HEK293 (cell line): Measurements from ENCODE around the gene ZSCAN4.

Source experiments
- CTCF ChIA-PET: fragments of 350-600 bp; formaldehyde crosslinking; extraction: SDS; loops from one replicate; lab custom pipeline; 2021; ENCODE audit warnings: antibody characterized with exemption; lab: Yijun Ruan, JAX
- POLR2A ChIA-PET: fragments of 300-600 bp; formaldehyde crosslinking; extraction: SDS; loops from one replicate; lab custom pipeline; 2020; ENCODE audit warnings: antibody characterized with exemption, inconsistent platforms; lab: Yijun Ruan, JAX
- H3K27ac ChIP-seq: fragments of 200-500 bp; sonication (Bioruptor generic); 2 replicates; pipeline ENCODE4 v1.5.1; 2014; ENCODE audit warnings: low read depth, low read length, control low read depth, inconsistent platforms; ENCODE audit errors: extremely low read depth
- H3K36me3 ChIP-seq, 2 experiments: fragments of 200-500 bp in 1 of 2; sonication (Bioruptor generic) in 1 of 2; 1 replicate in 1 of 2; 2 replicates in 1 of 2; pipeline ENCODE4 v1.5.1; 2014 to 2017; ENCODE audit warnings: inconsistent platforms in 2 of 2, low read length in 2 of 2; ENCODE audit not compliant: control insufficient read depth in 2 of 2, insufficient read depth in 1 of 2
- H3K4me1 ChIP-seq: fragments of 200-500 bp; sonication (Bioruptor generic); 2 replicates; pipeline ENCODE4 v1.5.1; 2014; ENCODE audit warnings: mild to moderate bottlenecking, low read length, inconsistent platforms; ENCODE audit not compliant: control insufficient read depth, insufficient read depth
- H3K4me3 ChIP-seq: 2 replicates; pipeline ENCODE4 v1.5.1; 2011; ENCODE audit warnings: low read depth, mild to moderate bottlenecking, control low read depth, low read length, moderate library complexity
- H3K9me3 ChIP-seq: fragments of 200-500 bp; sonication (Bioruptor generic); 2 replicates; pipeline ENCODE4 v1.5.1; 2014; ENCODE audit warnings: low read depth, low read length, inconsistent platforms; ENCODE audit not compliant: control insufficient read depth, insufficient read depth
- IKZF3 ChIP-seq: fragments of 450-650 bp; IDR thresholded peaks from 2 replicates; pipeline ENCODE4 v1.5.0; 2018; ENCODE audit warnings: missing biosample characterization, mild to moderate bottlenecking, missing genetic modification characterization, moderate library complexity
- SALL2 ChIP-seq: fragments of 450-650 bp; formaldehyde crosslinking; IDR thresholded peaks from 2 replicates; pipeline ENCODE4 v1.5.0; 2017; ENCODE audit warnings: missing biosample characterization, mild to moderate bottlenecking, missing genetic modification characterization, borderline replicate concordance
- SETDB1 ChIP-seq: IDR thresholded peaks from one replicate; pipeline ENCODE4 v1.6.1; 2017; ENCODE audit warnings: mild to moderate bottlenecking, low read length, moderate library complexity, mixed read lengths; ENCODE audit not compliant: insufficient read length
- ZBTB1 ChIP-seq: fragments of 450-650 bp; formaldehyde crosslinking; IDR thresholded peaks from 2 replicates; pipeline ENCODE4 v1.5.1; 2016; ENCODE audit warnings: missing biosample characterization, missing genetic modification characterization
- ZBTB7A ChIP-seq: fragments of 450-650 bp; formaldehyde crosslinking; IDR thresholded peaks from 2 replicates; pipeline ENCODE4 v1.5.1; 2016; ENCODE audit warnings: low read depth, missing biosample characterization, missing genetic modification characterization
- ZFP3 ChIP-seq: fragments of 450-650 bp; formaldehyde crosslinking; IDR thresholded peaks from 2 replicates; pipeline ENCODE4 v1.5.1; 2016; ENCODE audit warnings: low read depth, missing biosample characterization, missing genetic modification characterization
- ZNF157 ChIP-seq: fragments of 450-650 bp; formaldehyde crosslinking; IDR thresholded peaks from 2 replicates; pipeline ENCODE4 v1.5.1; 2016; ENCODE audit warnings: missing biosample characterization, missing genetic modification characterization
- ZNF16 ChIP-seq: fragments of 450-650 bp; formaldehyde crosslinking; IDR thresholded peaks from 2 replicates; pipeline ENCODE4 v1.5.1; 2016; ENCODE audit warnings: low read depth, missing biosample characterization, missing genetic modification characterization
- ZNF214 ChIP-seq: fragments of 450-650 bp; formaldehyde crosslinking; IDR thresholded peaks from 2 replicates; pipeline ENCODE4 v1.5.1; 2017; ENCODE audit warnings: missing biosample characterization, mild to moderate bottlenecking, missing genetic modification characterization, borderline replicate concordance
- ZNF239 ChIP-seq: fragments of 450-650 bp; formaldehyde crosslinking; IDR thresholded peaks from 2 replicates; pipeline ENCODE4 v1.5.1; 2016; ENCODE audit warnings: missing biosample characterization, missing genetic modification characterization
- ZNF248 ChIP-seq: fragments of 450-650 bp; formaldehyde crosslinking; IDR thresholded peaks from 2 replicates; pipeline ENCODE4 v1.5.1; 2017; ENCODE audit warnings: missing biosample characterization, missing genetic modification characterization
- ZNF350 ChIP-seq: fragments of 450-650 bp; formaldehyde crosslinking; IDR thresholded peaks from 2 replicates; pipeline ENCODE4 v1.5.0; 2017; ENCODE audit warnings: missing biosample characterization, mild to moderate bottlenecking, missing genetic modification characterization
- ZNF426 ChIP-seq: fragments of 450-650 bp; formaldehyde crosslinking; IDR thresholded peaks from 2 replicates; pipeline ENCODE4 v1.5.1; 2017; ENCODE audit warnings: missing biosample characterization, missing genetic modification characterization, mild to moderate bottlenecking, inconsistent platforms, moderate library complexity
- ZNF544 ChIP-seq: fragments of 450-650 bp; formaldehyde crosslinking; IDR thresholded peaks from 2 replicates; pipeline ENCODE4 v1.5.0; 2017; ENCODE audit warnings: missing biosample characterization, missing genetic modification characterization
- ZNF621 ChIP-seq: fragments of 450-650 bp; formaldehyde crosslinking; IDR thresholded peaks from 2 replicates; pipeline ENCODE4 v1.5.1; 2017; ENCODE audit warnings: missing biosample characterization, missing genetic modification characterization
- ZNF701 ChIP-seq: fragments of 450-650 bp; formaldehyde crosslinking; IDR thresholded peaks from 2 replicates; pipeline ENCODE4 v1.5.1; 2016; ENCODE audit warnings: missing biosample characterization, missing genetic modification characterization
- ZNF791 ChIP-seq: fragments of 450-650 bp; formaldehyde crosslinking; IDR thresholded peaks from 2 replicates; pipeline ENCODE4 v1.5.1; 2016; ENCODE audit warnings: missing biosample characterization, missing genetic modification characterization
- ZNF830 ChIP-seq: fragments of 450-650 bp; IDR thresholded peaks from 2 replicates; pipeline ENCODE4 v1.5.0; 2018; ENCODE audit warnings: missing biosample characterization, missing genetic modification characterization, low read depth, mild to moderate bottlenecking, moderate library complexity
- ZSCAN23 ChIP-seq: fragments of 450-650 bp; formaldehyde crosslinking; IDR thresholded peaks from 2 replicates; pipeline ENCODE4 v1.5.1; 2016; ENCODE audit warnings: missing biosample characterization, missing genetic modification characterization
- TF ChIP-seq, protein P1 (sequence below): fragments of 450-650 bp; formaldehyde crosslinking; IDR thresholded peaks from 2 replicates; pipeline ENCODE4 v1.5.1; 2016; ENCODE audit warnings: missing biosample characterization, missing genetic modification characterization
- TF ChIP-seq, protein P2 (sequence below): fragments of 450-650 bp; formaldehyde crosslinking; IDR thresholded peaks from 2 replicates; pipeline ENCODE4 v1.5.1; 2016; ENCODE audit warnings: missing biosample characterization, missing genetic modification characterization
- TF ChIP-seq, protein P3 (sequence below): fragments of 450-650 bp; formaldehyde crosslinking; IDR thresholded peaks from 2 replicates; pipeline ENCODE4 v1.5.1; 2016; ENCODE audit warnings: missing biosample characterization, missing genetic modification characterization, borderline replicate concordance

Gene ZSCAN4

DNA sequence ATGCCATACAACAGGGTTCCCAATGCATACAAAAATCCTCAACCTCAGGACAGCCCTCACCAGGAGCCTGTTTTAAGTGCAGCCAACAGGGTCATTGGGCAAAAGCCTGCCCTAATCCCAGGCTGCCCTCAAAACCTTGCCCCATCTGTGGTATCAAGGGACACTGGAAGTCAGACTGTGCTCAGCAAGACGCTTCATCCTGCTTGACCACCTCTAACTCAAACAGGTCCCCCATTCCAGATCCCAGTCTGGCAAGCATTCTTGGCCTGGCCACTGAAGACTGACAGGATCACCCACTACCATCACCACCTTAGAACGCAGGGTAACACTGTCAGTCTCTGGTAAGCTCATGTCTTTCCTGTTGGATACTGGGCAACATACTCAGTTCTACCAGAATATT lies 15.0 kb upstream of the ZSCAN4 start:
- Histone ChIP-seq H3K36me3 (peaks cover 0 to 3% of the 10 kb centered on the region in 2 experiments; a peak in 1 of 3 replicates), H3K9me3 (no peaks in the 10 kb centered on the region), H3K4me3 (no peak overlapping the region), H3K27ac (no peak overlapping the region), H3K4me1 (no peaks in the 10 kb centered on the region)
- ChIA-PET CTCF (no interaction called here), POLR2A (no interaction called here)
- no peak for TF ChIP-seq IKZF3 (tag by site-specific recombination)
- TF ChIP-seq SETDB1: peak; percentile 12
- TF ChIP-seq ZBTB1 (tag by site-specific recombination): no peak
- no peak for TF ChIP-seq ZNF830 (tag by site-specific recombination)
- no peak for TF ChIP-seq ZNF350 (tag by site-specific recombination)
- TF ChIP-seq SALL2 (tag by site-specific recombination): no peak
- TF ChIP-seq ZNF544 (tag by site-specific recombination): no peak
- TF ChIP-seq ZNF621 (tag by site-specific recombination): no peak

DNA sequence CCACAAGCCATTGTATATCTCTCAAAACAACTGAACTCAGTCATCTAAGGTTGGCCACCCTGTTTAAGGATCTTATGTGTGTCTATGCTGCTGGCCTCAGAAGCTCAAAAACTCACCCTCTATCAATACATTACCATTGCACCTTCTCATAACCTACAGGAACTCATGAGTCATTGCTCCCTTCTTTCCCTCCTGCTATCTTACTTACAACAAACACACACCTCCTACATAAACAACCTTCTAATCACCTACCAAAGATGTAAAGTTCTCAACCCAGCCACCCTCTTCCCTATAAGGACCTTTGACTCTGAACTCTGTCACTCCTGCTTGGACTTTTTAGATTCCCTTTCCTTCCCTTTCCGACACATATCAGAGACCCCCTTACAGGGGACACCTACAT lies 13.3 kb upstream of the ZSCAN4 start:
- H3K27ac ChIP-seq: no peak overlapping the region
- H3K9me3 ChIP-seq: no peaks in the 10 kb centered on the region
- TF ChIP-seq, protein P1, sequence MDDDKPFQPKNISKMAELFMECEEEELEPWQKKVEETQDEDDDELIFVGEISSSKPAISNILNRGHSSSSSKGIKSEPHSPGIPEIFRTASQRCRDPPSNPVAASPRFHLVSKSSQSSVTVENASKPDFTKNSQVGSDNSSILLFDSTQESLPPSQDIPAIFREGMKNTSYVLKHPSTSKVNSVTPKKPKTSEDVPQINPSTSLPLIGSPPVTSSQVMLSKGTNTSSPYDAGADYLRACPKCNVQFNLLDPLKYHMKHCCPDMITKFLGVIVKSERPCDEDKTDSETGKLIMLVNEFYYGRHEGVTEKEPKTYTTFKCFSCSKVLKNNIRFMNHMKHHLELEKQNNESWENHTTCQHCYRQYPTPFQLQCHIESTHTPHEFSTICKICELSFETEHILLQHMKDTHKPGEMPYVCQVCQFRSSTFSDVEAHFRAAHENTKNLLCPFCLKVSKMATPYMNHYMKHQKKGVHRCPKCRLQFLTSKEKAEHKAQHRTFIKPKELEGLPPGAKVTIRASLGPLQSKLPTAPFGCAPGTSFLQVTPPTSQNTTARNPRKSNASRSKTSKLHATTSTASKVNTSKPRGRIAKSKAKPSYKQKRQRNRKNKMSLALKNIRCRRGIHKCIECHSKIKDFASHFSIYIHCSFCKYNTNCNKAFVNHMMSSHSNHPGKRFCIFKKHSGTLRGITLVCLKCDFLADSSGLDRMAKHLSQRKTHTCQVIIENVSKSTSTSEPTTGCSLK (tag by site-specific recombination): no peak
- TF ChIP-seq ZNF239 (tag by site-specific recombination) (no peak), ZNF157 (no peak), ZNF791 (tag by site-specific recombination) (no peak), ZNF701 (tag by site-specific recombination) (no peak), SETDB1 (no peak), ZBTB7A (tag by site-specific recombination) (no peak), ZNF16 (no peak), ZSCAN23 (tag by site-specific recombination) (no peak), ZNF248 (tag by site-specific recombination) (no peak), ZNF426 (tag by site-specific recombination) (no peak), ZFP3 (tag by site-specific recombination) (no peak), ZNF214 (tag by site-specific recombination) (no peak)
- TF ChIP-seq, protein P2, sequence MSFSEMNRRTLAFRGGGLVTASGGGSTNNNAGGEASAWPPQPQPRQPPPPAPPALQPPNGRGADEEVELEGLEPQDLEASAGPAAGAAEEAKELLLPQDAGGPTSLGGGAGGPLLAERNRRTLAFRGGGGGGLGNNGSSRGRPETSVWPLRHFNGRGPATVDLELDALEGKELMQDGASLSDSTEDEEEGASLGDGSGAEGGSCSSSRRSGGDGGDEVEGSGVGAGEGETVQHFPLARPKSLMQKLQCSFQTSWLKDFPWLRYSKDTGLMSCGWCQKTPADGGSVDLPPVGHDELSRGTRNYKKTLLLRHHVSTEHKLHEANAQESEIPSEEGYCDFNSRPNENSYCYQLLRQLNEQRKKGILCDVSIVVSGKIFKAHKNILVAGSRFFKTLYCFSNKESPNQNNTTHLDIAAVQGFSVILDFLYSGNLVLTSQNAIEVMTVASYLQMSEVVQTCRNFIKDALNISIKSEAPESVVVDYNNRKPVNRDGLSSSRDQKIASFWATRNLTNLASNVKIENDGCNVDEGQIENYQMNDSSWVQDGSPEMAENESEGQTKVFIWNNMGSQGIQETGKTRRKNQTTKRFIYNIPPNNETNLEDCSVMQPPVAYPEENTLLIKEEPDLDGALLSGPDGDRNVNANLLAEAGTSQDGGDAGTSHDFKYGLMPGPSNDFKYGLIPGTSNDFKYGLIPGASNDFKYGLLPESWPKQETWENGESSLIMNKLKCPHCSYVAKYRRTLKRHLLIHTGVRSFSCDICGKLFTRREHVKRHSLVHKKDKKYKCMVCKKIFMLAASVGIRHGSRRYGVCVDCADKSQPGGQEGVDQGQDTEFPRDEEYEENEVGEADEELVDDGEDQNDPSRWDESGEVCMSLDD: no peak
- TF ChIP-seq, protein P3, sequence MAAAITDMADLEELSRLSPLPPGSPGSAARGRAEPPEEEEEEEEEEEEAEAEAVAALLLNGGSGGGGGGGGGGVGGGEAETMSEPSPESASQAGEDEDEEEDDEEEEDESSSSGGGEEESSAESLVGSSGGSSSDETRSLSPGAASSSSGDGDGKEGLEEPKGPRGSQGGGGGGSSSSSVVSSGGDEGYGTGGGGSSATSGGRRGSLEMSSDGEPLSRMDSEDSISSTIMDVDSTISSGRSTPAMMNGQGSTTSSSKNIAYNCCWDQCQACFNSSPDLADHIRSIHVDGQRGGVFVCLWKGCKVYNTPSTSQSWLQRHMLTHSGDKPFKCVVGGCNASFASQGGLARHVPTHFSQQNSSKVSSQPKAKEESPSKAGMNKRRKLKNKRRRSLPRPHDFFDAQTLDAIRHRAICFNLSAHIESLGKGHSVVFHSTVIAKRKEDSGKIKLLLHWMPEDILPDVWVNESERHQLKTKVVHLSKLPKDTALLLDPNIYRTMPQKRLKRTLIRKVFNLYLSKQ (tag by site-specific recombination): no peak
- ChIA-PET POLR2A (no interaction called here), CTCF (no interaction called here)
- peaks cover 0 to 3% of the 10 kb centered on the region in 2 experiments; a peak in 1 of 3 replicates for H3K36me3 ChIP-seq
- H3K4me1 ChIP-seq: no peaks in the 10 kb centered on the region
- no peak overlapping the region for H3K4me3 ChIP-seq
